ENCODE results near the gene SLC15A4.

SLC15A4 gene

GRCh38 chr12:128844031-128844635, 20.4 kb upstream of the SLC15A4 start:
- DNase-seq (ENCODE audit: low spot score): no peak

- DNase-seq (ENCODE audit: low spot score): no peak
These were observed 19.8 kb upstream of the SLC15A4 start for GRCh38 chr12:128843538-128843937.

- no peak for DNase-seq (ENCODE audit: low spot score)
These were observed 18.8 kb upstream of the SLC15A4 start for GRCh38 chr12:128842579-128842978.

- no peak for DNase-seq (ENCODE audit: low spot score)
These were observed 17.2 kb upstream of the SLC15A4 start for GRCh38 chr12:128840862-128841468.

DNA sequence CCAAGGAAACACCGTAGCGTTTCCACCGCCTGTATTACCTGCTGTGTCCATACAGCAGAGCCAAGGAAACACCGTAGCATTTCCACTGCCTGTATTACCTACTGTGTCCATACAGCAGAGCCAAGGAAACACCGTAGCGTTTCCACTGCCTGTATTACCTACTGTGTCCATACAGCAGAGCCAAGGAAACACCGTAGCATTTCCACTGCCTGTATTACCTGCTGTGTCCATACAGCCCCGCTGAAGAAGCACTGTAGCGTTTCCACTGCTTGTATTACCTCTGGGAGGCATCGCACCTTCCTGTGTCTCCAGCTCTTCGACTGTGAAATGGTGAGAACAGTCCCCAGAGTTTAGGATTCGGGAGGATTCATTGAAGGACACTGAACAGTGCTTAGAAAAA, 16.1 kb upstream of the SLC15A4 start:
- peak; percentile 59 for DNase-seq (ENCODE audit: low spot score)

GRCh38 chr12:128833418-128833817, 9.7 kb upstream of the SLC15A4 start:
- no peak for DNase-seq (ENCODE audit: low spot score)

DNA sequence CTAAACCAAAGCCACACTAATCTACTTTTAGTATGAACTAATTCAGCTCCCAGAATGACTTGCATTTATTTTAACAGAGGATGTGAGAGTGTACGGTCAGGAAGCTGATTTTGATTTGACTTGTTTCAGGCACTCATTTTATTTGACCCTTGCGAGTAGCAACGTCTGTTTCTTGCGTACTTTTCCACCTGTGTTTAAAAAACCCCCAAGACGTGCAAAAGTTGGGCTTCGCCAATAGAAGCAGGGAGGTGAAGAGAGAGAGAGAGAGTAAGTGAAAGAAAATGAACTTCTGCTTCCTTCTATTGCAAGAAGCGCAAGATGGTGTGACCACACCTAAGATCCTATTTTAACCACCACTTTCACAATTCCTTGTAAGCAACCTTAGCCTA, 6.7 kb upstream of the SLC15A4 start:
- no peak for DNase-seq (ENCODE audit: low spot score)

DNA sequence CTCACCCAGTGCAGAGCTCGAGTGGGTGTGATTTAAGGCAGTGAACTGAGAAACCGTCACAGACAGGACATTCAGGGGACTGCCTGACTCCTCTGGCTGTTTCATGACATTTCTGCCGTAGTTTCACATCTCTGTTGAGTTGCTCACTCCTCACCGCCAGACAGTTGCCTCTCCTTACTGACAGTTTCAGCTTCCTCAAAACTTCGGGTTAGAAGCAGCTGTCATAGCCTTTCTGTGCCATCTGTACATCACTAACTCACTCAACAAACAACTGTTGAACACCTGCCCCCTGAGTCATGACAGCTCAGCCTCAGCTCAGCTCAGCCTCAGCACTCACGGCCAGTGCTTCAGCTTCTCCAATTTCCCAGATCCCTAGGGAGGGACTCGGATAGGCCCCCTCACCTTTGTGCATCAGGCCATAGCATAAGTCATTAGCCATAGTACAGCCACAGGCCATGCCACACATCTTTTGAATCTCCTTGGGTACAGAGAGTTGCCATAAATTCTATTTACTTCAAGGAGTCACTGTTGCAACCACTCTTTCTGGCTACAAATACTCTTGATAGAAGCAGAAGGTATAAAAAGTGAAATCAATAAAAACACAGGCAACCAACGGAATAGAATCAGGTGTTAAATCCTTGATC, 6.2 kb upstream of the SLC15A4 start:
- no peak for DNase-seq (ENCODE audit: low spot score)

- DNase-seq (ENCODE audit: low spot score): no peak
These were observed 4.0 kb upstream of the SLC15A4 start for GRCh38 chr12:128827724-128828123.

DNA sequence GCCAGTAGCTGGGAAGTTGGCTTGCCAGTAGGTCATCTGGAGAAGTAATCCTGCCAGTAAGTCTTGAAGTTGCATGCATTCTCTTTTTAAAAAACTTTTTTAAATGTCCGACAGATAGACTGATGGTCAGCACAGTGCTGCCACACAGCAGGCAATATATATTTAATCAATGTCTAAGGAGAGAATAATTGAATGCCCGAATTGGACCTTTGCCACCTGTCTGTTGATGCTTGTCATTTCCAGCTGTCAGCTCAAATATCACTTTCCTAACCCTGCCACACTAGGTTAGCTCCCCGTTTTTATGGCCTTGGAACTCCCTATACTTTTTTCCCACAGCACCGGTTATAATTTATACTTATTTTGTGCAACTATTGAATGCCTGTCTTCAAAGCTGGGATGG, 2.1 kb upstream of the SLC15A4 start:
- DNase-seq (ENCODE audit: low spot score): no peak

DNA sequence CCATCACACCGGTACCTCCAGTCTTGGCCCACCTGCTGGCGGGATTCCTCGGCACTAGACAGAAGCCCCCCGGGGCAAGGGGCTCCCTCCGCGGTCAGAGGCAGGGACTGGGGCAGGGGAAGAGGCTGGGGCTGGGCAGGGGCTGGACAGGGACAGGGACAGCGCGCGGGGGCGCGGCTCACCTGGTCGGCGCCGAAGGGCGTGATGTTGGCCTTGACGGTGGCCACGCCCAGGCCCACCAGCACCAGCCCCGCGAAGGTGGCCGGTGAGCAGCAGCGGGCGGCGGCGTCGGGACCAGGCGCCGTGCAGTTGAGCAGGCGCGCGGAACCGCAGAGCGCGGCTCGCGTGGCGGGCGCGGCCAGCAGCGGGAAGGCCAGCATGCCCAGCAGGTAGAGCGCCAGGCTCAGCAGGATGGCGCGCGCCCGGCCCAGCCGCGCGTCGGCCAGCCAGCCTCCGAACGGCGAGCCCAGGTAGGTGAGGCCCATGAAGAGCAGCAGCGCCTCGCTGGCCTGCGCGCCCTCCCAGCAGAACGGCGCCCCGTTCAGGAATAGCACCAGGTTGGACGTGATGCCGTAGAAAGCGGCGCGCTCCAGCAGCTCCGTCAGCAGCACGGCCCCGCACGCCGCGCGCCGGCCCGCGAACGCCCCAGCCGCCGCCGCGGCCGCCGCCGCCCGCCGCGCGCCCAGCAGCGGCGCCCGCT, 392 bp downstream of the SLC15A4 start:
- peak; percentile 55 for DNase-seq (ENCODE audit: low spot score)

GRCh38 chr12:128820723-128821432, 2.9 kb downstream of the SLC15A4 start:
- DNase-seq (ENCODE audit: low spot score): no peak

GRCh38 chr12:128820253-128820652, 3.5 kb downstream of the SLC15A4 start:
- DNase-seq (ENCODE audit: low spot score): no peak

DNA sequence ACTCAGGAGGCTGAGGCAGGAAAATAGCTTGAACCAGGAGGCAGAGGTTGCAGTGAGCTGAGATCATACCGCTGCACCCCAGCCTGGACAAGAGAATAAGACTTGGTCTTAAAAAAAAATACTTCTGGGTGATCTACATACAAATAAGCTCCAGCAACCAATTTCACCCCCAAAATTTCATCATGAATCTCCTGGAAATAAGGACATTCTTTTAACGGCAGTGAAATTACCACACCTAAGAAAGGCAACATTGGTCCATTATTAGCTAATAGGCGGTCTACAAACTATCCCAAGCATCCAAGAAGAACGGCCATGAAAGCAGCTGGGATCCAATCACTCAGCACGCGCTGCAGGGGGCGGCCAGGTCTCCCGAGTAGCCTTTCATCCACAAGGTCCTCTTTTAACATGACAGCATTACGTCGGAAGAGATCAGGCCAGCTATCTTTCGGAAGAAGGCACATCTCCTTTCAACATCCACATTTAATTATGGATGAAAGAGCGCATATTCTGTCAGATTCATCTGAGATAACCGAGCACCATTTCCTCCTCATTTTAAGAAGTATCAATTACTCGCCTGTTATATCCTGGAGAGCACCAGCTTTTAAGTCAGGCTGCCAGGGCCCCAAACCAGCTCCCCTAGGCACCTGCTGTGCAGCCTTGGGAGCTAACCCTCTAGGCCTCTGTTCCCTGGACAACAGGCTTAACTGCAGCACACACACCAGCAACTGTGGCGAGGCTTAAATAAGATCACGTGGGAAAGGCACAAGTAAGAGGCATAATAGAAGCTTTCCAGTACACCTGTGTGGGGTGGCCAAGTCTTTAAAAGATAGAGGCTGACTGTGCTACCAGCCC, 4.2 kb downstream of the SLC15A4 start:
- DNase-seq (ENCODE audit: low spot score): no peak

- DNase-seq (ENCODE audit: low spot score): peak; percentile 62
These were observed 5.4 kb downstream of the SLC15A4 start for GRCh38 chr12:128818065-128819022.

GRCh38 chr12:128817111-128818015, 6.4 kb downstream of the SLC15A4 start:
- DNase-seq (ENCODE audit: low spot score): peak; percentile 80

- no peak for DNase-seq (ENCODE audit: low spot score)
These were observed 7.2 kb downstream of the SLC15A4 start for GRCh38 chr12:128816643-128816920.

- DNase-seq (ENCODE audit: low spot score): no peak
These were observed 7.7 kb downstream of the SLC15A4 start for GRCh38 chr12:128815779-128816642.
